ENCODE measurements around the gene EIF4E1B.

Gene EIF4E1B

GRCh38 chr5:176667637-176668036, 37.2 kb downstream of the EIF4E1B start:
- no peak for DNase-seq

- no peak for DNase-seq
Measured at GRCh38 chr5:176670449-176670848, 40.0 kb downstream of the EIF4E1B start.

GRCh38 chr5:176671399-176671798, 40.9 kb downstream of the EIF4E1B start:
- DNase-seq = no peak

GRCh38 chr5:176671890-176672747, 41.6 kb downstream of the EIF4E1B start:
- no peak for DNase-seq

GRCh38 chr5:176673651-176674583, 43.4 kb downstream of the EIF4E1B start:
- no peak for DNase-seq

- DNase-seq = no peak
Measured at GRCh38 chr5:176674799-176675198, 44.3 kb downstream of the EIF4E1B start.

GRCh38 chr5:176675676-176676360, 45.3 kb downstream of the EIF4E1B start:
- no peak for DNase-seq

GRCh38 chr5:176676361-176676824, 45.9 kb downstream of the EIF4E1B start:
- no peak for DNase-seq

- DNase-seq = no peak
Measured at GRCh38 chr5:176677209-176677939, 46.9 kb downstream of the EIF4E1B start.

- no peak for DNase-seq
Measured at GRCh38 chr5:176678584-176678983, 48.1 kb downstream of the EIF4E1B start.

- DNase-seq = no peak
Measured at GRCh38 chr5:176679365-176680225, 49.1 kb downstream of the EIF4E1B start.

- no peak for DNase-seq
Measured at GRCh38 chr5:176680226-176680563, 49.7 kb downstream of the EIF4E1B start.

GRCh38 chr5:176682016-176682531, 51.6 kb downstream of the EIF4E1B start:
- no peak for DNase-seq

- DNase-seq = no peak
Measured at GRCh38 chr5:176685010-176685409, 54.5 kb downstream of the EIF4E1B start.

- DNase-seq = no peak
Measured at GRCh38 chr5:176687247-176687646, 56.8 kb downstream of the EIF4E1B start.

- DNase-seq = no peak
Measured at GRCh38 chr5:176687881-176688280, 57.4 kb downstream of the EIF4E1B start.

- no peak for DNase-seq
Measured at GRCh38 chr5:176690911-176691310, 60.4 kb downstream of the EIF4E1B start.

- DNase-seq = no peak
Measured at GRCh38 chr5:176691524-176691923, 61.0 kb downstream of the EIF4E1B start.

GRCh38 chr5:176692326-176692725, 61.9 kb downstream of the EIF4E1B start:
- DNase-seq = no peak

- DNase-seq = no peak
Measured at GRCh38 chr5:176692839-176693476, 62.5 kb downstream of the EIF4E1B start.

GRCh38 chr5:176693477-176693851, 63.0 kb downstream of the EIF4E1B start:
- no peak for DNase-seq

All from CD4-positive, alpha-beta T cell treated with Interleukin-17A for 1 hour (primary cell).